B cell (primary cell): Measurements from ENCODE around the gene STAT1. TPM values are rescaled to one million over a fixed set of nuclear protein-coding genes. Genes with fewer than 3 reads are reported as not detected.

Source experiments
- ATAC-seq: fragments of 200-7000 bp; cut with Tn5 transposase; one replicate; pipeline ENCODE4 v1.10.0; 2021; ENCODE audit warnings: low read depth, mild to moderate bottlenecking, moderate number of reproducible peaks, moderate library complexity
- CTCF ChIA-PET: fragments of 350-600 bp; sonication (Branson Sonifier 250); formaldehyde crosslinking; loops from one replicate; lab custom pipeline; 2021; ENCODE audit warnings: antibody characterized with exemption, inconsistent platforms; lab: Charles Lee
- POLR2A ChIA-PET: fragments of 350-600 bp; sonication (Branson Sonifier 250); formaldehyde crosslinking; loops from one replicate; lab custom pipeline; 2021; ENCODE audit warnings: antibody characterized with exemption; lab: Charles Lee
- DNase-seq: peaks from one replicate; pipeline ENCODE4 v3.0.0; 2013
- H2AFZ ChIP-seq: 2 replicates; pipeline ENCODE4 v1.6.1; 2012; ENCODE audit warnings: mild to moderate bottlenecking, low read depth, low read length; ENCODE audit not compliant: insufficient read depth, poor library complexity, severe bottlenecking
- H3K27ac ChIP-seq, 2 donors: 1 replicate in 1 of 2; 2 replicates in 1 of 2; pipeline ENCODE4 v1.5.1; 2012 to 2013; ENCODE audit warnings: low read length in 2 of 2, mild to moderate bottlenecking in 2 of 2, moderate library complexity in 1 of 2
- H3K27me3 ChIP-seq, 4 experiments: fragments of 200-600 bp in 1 of 4; sonication (generic) in 1 of 4; replicated peaks in 1 of 4; 1 replicate in 2 of 4; 2 replicates in 2 of 4; pipeline versions ENCODE4 v1.6.1 to v1.7.0; 2013 to 2016; ENCODE audit warnings: low read length in 3 of 4, mild to moderate bottlenecking in 2 of 4, mixed read lengths in 1 of 4, moderate library complexity in 1 of 4; ENCODE audit not compliant: insufficient read depth in 4 of 4, control insufficient read depth in 3 of 4; ENCODE audit errors: control extremely low read depth in 1 of 4
- H3K36me3 ChIP-seq, 2 experiments: replicated peaks in 1 of 2; 1 replicate in 1 of 2; 2 replicates in 1 of 2; pipeline versions ENCODE4 v1.6.1 to v1.7.1; 2013; ENCODE audit warnings: low read length in 1 of 2; ENCODE audit not compliant: insufficient read depth in 2 of 2, control insufficient read depth in 1 of 2; ENCODE audit errors: control extremely low read depth in 1 of 2, extremely low read depth in 1 of 2
- H3K4me1 ChIP-seq, 2 donors: fragments of 200-600 bp in 1 of 2; sonication (generic) in 1 of 2; 1 replicate in 1 of 2; 2 replicates in 1 of 2; pipeline versions ENCODE4 v1.5.1 to v1.6.1; 2013 to 2017; ENCODE audit warnings: low read length in 2 of 2; ENCODE audit not compliant: control insufficient read depth in 2 of 2, insufficient read depth in 2 of 2
- H3K4me2 ChIP-seq: replicated peaks from 2 replicates; pipeline ENCODE3; 2012; ENCODE audit warnings: mild to moderate bottlenecking, low read depth, low read length; ENCODE audit not compliant: poor library complexity, severe bottlenecking
- H3K4me3 ChIP-seq, 5 experiments: fragments of 200-600 bp in 1 of 5; sonication (generic) in 1 of 5; 1 replicate in 3 of 5; 2 replicates in 2 of 5; pipeline versions ENCODE4 v1.5.1 to v1.7.0; 2011 to 2016; ENCODE audit warnings: low read length in 4 of 5, mild to moderate bottlenecking in 4 of 5, low read depth in 2 of 5, control low read depth in 1 of 5, moderate library complexity in 1 of 5; ENCODE audit not compliant: insufficient read depth in 1 of 5; ENCODE audit errors: control extremely low read depth in 1 of 5, extremely low read depth in 1 of 5
- H3K79me2 ChIP-seq: fragments of 200-600 bp; sonication (generic); one replicate; pipeline ENCODE4 v1.6.0; 2016; ENCODE audit warnings: low read length; ENCODE audit not compliant: control insufficient read depth, insufficient read depth
- H3K9ac ChIP-seq: fragments of 200-600 bp; sonication (generic); 2 replicates; pipeline ENCODE4 v1.6.1; 2017; ENCODE audit warnings: mild to moderate bottlenecking, low read length, moderate library complexity
- H3K9me3 ChIP-seq, 3 donors: one replicate each; pipeline versions ENCODE4 v1.6.1 to v1.7.1; 2013; ENCODE audit warnings: low read length in 2 of 3; ENCODE audit not compliant: control insufficient read depth in 2 of 3, insufficient read depth in 1 of 3; ENCODE audit errors: control extremely low read depth in 1 of 3
- H4K20me1 ChIP-seq: 2 replicates; pipeline ENCODE4 v1.6.0; 2012; ENCODE audit warnings: mild to moderate bottlenecking, low read length; ENCODE audit not compliant: insufficient read depth, control insufficient read depth, poor library complexity, severe bottlenecking
- H3K27ac Mint-ChIP-seq: one replicate; pipeline ENCODE4 v1.8.0; 2021; ENCODE audit warnings: mixed read lengths
- H3K27me3 Mint-ChIP-seq: one replicate; pipeline ENCODE4 v1.8.0; 2021; ENCODE audit warnings: mixed read lengths
- H3K4me1 Mint-ChIP-seq: one replicate; pipeline ENCODE4 v1.8.0; 2021; ENCODE audit warnings: mixed read lengths
- H3K4me3 Mint-ChIP-seq: one replicate; pipeline ENCODE4 v1.8.0; 2021; ENCODE audit warnings: mixed read lengths
- H3K9me3 Mint-ChIP-seq: one replicate; pipeline ENCODE4 v1.8.0; 2022; ENCODE audit warnings: mixed read lengths; ENCODE audit not compliant: insufficient read depth
- CTCF ChIP-seq: fragments of 200-600 bp; IDR thresholded peaks from one replicate; pipeline ENCODE4 v1.8.0; 2022; ENCODE audit warnings: antibody characterized with exemption, mild to moderate bottlenecking
- EZH2 ChIP-seq: IDR thresholded peaks from 2 replicates; pipeline ENCODE4 v1.6.1; 2012; ENCODE audit warnings: borderline replicate concordance, low read depth, mild to moderate bottlenecking, moderate library complexity, low read length; ENCODE audit not compliant: insufficient read depth, poor library complexity, severe bottlenecking
- WGBS: methylation state at CpG from one replicate; pipeline ENCODE4 v1.1.5; 2013; ENCODE audit warnings: missing lambda C conversion rate; ENCODE audit not compliant: insufficient coverage; 5-methylcytosine and 5-hydroxymethylcytosine counted together
- intact Hi-C: fragments of 100-400 bp; cut with micrococcal nuclease; formaldehyde crosslinking; loops from one replicate; pipeline ENCODE4 v1.10.0; 2022
- polyA plus RNA-seq: library from polyadenylated mRNA; depleted of rRNA; stranded (reverse); fragments of >200 nt; gene quantifications from 2 replicates; pipeline ENCODE4 v1.2.3, GENCODE V29; 2012
- total RNA-seq, 2 donors: library from RNA; stranded (reverse); fragments of 120-200 nt in 1 of 2; gene quantifications; 1 replicate in 1 of 2; 2 replicates in 1 of 2; pipeline versions ENCODE4 v1.2.3 to v1.2.4, GENCODE V29; 2013 to 2022

Gene STAT1
- total and polyA plus RNA-seq, 2 donors (not counting 1 experiment from before 2014, with no cell fraction given), result 20.5 to 50.9 TPM

DNA sequence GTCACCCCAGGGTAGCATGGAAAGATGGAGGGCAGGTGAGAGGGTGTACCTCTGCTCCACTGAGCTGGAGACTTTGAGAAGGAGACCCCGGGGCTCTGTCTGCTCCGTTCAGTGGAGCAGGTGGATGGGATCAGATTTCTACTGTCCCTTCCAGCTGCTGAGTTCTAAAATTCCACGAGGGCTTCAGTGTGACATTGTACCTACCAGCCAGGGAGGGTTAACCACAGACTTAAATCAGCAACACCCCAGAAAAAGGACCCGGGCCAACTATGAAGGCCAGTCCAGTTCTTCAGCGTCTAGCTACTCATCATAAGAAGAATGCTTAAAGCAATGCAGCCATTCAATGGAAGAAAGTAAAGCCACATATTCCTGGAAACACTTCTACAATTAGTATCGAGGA lies 23.8 kb downstream of the STAT1 start:
- intact Hi-C loops, result no loop called here

GRCh38 chr2:190988910-190989309 lies 25.1 kb downstream of the STAT1 start:
- Histone ChIP-seq H3K36me3 (peaks cover 13 to 96% of the 10 kb centered on the region in 2 experiments), H3K27me3 (no peaks in the 10 kb centered on the region), H3K9me3 (peaks cover 0 to 4% (median 0%) of the 10 kb centered on the region in 3 donors), H3K9ac (no peak overlapping the region), H3K4me1 (no peaks in the 10 kb centered on the region), H3K4me2 (no peak overlapping the region), H3K79me2 (peaks cover 3% of the 10 kb centered on the region), H4K20me1 (no peaks in the 10 kb centered on the region), H3K27ac (no peak overlapping the region), H3K4me3 (no peak overlapping the region), H2AFZ (no peak overlapping the region)
- POLR2A ChIA-PET, result interaction anchor here (0.6 kb wide), 1 partner anchor 332 kb away, joined by 4 read pairs; no protein-coding TSS in a partner anchor
- H3K27me3 Mint-ChIP-seq, result no peaks in the 10 kb centered on the region
- H3K9me3 Mint-ChIP-seq, result no peaks in the 10 kb centered on the region
- DNase-seq (no peak), ATAC-seq (no peak)
- no peaks in the 10 kb centered on the region for H3K4me1 Mint-ChIP-seq
- H3K4me3 Mint-ChIP-seq, result no peak overlapping the region
- intact Hi-C loops, result no loop called here
- H3K27ac Mint-ChIP-seq, result no peak overlapping the region
- CTCF ChIA-PET, result no interaction called here
- TF ChIP-seq CTCF, result no peak
- WGBS, result no CpG with 5 or more reads among the region's 3 CpGs

More for the DNA sequence above, 23.8 kb downstream of the STAT1 start:
- no peak overlapping the region for H2AFZ ChIP-seq
- Mint-ChIP-seq H3K27me3 (no peaks in the 10 kb centered on the region), H3K4me1 (no peaks in the 10 kb centered on the region), H3K4me3 (no peak overlapping the region), H3K9me3 (no peaks in the 10 kb centered on the region), H3K27ac (no peak overlapping the region)
- TF ChIP-seq EZH2 (no peak), CTCF (no peak)
- POLR2A ChIA-PET, result no interaction called here
- WGBS, result 96% methylated on average over 3 of the region's 6 CpGs
- CTCF ChIA-PET, result no interaction called here
- H3K9me3 ChIP-seq, result peaks cover 0 to 4% (median 0%) of the 10 kb centered on the region in 3 donors
- H3K4me2 ChIP-seq, result no peak overlapping the region
- H3K9ac ChIP-seq, result no peak overlapping the region
- no peaks in the 10 kb centered on the region for H4K20me1 ChIP-seq
- no peak for DNase-seq
- peaks cover 6% of the 10 kb centered on the region for H3K79me2 ChIP-seq
- peaks cover 12 to 95% of the 10 kb centered on the region in 2 experiments for H3K36me3 ChIP-seq
- no peak overlapping the region for H3K27ac ChIP-seq
- no peaks in the 10 kb centered on the region for H3K27me3 ChIP-seq
- H3K4me3 ChIP-seq, result no peak overlapping the region
- H3K4me1 ChIP-seq, result no peaks in the 10 kb centered on the region
- ATAC-seq, result no peak
